ENCODE results near the gene RTP1.

DNA sequence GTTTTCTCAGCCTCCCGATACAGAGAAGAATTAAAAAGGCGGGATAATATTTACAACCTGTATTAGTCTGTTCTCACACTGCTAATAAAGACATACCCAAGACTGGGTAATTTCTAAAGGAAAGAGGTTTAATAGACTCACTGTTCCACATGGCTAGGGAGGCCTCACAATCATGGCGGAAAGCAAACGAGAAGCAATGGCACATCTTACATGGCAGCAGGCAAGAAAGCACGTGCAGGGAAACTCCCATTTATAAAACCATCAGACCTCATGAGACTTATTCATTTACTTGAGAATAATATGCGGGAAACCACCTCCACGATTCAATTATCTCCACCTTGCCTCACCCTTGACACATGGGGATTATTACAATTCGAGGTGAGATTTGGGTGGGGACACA, 30.5 kb upstream of the RTP1 start:
- TF ChIP-seq, protein P1, sequence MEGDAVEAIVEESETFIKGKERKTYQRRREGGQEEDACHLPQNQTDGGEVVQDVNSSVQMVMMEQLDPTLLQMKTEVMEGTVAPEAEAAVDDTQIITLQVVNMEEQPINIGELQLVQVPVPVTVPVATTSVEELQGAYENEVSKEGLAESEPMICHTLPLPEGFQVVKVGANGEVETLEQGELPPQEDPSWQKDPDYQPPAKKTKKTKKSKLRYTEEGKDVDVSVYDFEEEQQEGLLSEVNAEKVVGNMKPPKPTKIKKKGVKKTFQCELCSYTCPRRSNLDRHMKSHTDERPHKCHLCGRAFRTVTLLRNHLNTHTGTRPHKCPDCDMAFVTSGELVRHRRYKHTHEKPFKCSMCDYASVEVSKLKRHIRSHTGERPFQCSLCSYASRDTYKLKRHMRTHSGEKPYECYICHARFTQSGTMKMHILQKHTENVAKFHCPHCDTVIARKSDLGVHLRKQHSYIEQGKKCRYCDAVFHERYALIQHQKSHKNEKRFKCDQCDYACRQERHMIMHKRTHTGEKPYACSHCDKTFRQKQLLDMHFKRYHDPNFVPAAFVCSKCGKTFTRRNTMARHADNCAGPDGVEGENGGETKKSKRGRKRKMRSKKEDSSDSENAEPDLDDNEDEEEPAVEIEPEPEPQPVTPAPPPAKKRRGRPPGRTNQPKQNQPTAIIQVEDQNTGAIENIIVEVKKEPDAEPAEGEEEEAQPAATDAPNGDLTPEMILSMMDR (IDR thresholded peaks at IDR 0.05 in 4 of 5, conservative IDR thresholded peaks at IDR 0.05 in 1 of 5): no peak
- no peak for TF ChIP-seq POLR2A (IDR thresholded peaks at IDR 0.05)

Data from gastrocnemius medialis (tissue), 4 donors.